KG1 (cell line): ENCODE results near the gene MED10.
"Not testable (repeated sequence)": the region's sequence is repeated elsewhere in the genome, so short reads cannot be mapped to it uniquely, and the experiment has no call there.

Experiments used
- DNase-seq: peaks from one replicate; lab custom pipeline; 2025; lab: John Stamatoyannopoulos, UW

The MED10 gene

GRCh38 chr5:6372251-6373080 is 5.9 kb downstream of the MED10 start:
- no peak for DNase-seq

DNA sequence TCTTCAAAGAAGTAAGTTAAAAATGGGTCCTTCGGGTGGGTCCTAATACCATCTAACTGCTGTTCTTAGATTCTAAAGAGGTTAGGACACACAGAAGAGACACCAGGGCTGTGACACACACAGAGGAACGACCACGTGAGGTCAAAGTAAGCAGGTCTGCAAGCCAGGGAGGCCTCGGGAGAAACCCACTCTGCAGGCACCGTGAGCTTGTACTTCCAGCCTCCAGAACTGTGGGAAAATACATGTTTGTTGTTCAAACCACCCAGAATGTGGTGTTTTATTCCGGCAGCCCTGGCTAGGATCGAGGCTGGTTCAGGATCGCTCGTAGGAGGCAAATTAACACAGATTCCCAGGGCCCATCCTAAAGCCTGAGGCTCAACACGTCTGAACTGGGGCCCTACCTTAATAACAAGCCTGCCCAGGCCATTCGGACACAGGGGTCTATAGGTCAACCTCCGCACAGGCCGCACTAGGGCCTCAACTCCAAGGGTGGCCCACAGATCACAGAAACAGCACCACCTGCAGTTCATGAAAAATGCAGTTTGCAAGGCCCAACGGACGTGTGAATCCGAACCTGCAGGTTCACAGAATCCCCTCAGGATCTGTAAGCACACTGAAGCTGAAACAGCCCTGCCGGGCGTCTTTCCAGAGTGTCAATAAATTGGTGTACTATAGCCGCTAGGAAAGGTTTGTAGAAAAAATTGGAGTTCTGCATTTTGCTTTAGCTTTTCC is 7.1 kb downstream of the MED10 start:
- no peak for DNase-seq

GRCh38 chr5:6370580-6370979 is 7.8 kb downstream of the MED10 start:
- no peak for DNase-seq

DNA sequence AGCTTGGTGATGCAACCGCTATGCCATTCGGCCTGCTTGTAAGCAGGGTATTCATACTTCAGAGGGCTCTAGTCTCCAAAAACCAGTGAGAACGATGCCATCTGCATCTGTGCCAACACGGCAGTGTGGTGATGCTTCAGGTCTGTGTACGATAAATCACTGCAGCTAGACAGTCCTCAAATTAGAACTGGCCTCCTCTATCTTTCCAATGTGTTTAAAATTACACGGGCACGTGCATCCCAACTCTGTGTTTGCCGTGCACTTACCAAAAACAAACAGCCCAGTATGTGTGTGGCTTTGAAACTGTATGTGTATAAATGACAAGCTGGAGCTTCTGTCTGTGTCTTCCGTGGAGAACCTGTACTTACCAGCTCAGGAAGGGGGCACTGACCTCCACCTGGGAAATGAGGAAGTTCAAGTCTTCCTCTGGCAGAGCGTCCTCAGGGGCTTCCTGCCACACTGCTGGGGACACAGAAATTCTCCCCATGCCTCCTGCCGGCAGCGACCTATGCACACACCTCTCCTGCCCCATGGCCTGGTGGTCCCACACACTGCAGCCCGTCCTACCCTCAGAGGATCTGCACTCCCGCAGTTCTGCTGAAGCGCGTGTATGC is 12.3 kb downstream of the MED10 start:
- DNase-seq, result peak; percentile 27

DNA sequence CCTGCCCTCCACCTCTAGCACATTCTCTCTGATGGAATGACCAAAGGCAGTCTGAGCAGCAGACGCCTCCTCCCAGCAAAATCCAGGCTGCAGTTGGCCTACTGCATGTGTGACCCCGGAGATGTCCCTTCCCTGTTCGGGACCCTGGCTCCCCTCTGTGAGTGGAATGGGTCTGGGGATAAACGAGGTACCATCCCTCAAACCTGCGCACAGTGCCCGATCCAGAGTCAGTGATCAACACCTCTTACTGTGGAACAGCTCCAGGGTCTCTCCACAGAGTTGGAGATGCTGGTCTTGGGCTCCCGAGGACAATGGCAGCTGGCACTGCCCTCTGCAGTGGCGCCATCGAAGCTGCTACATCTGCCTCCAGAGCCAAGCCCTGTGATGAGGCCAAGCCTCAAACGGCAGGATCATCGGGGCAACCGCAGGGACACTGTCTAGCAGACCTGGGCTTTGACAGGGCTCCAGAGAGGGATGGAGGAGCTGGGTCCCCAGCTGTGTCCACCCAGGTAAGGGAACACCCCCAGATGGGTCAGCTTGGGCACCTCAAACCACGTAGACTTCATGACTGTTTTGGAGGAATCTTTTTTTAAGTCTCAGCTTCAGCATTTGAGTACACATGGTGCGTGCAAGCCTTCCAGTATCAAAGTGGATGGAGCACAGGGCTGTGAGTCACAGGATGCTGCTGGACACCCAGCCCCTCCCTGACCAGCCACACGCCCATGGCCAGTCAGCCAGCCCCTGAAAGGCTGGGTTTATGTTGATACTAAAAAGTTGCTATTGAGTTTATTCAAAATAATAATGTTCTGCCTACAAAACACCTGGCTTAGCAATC is 13.0 kb downstream of the MED10 start:
- DNase-seq, result no peak

DNA sequence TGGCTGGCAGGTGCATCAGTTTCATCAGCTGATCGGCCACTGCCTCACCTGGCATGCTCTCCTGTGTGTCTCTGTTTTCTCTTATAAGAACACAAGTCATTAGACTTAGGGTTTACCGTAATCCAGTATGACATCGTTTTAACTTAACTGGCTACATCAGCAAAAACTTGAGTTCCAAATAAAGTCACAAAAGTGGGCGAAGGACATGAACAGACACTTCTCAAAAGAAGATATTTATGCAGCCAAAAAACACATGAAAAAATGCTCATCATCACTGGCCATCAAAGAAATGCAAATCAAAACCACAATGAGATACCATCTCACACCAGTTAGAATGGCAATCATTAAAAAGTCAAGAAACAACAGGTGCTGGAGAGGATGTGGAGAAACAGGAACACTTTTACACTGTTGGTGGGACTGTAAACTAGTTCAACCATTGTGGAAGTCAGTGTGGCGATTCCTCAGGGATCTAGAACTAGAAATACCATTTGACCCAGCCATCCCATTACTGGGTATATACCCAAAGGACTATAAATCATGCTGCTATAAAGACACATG is 14.8 kb downstream of the MED10 start:
- not testable (repeated sequence) for DNase-seq

GRCh38 chr5:6362846-6363245 is 15.5 kb downstream of the MED10 start:
- DNase-seq, result no peak

DNA sequence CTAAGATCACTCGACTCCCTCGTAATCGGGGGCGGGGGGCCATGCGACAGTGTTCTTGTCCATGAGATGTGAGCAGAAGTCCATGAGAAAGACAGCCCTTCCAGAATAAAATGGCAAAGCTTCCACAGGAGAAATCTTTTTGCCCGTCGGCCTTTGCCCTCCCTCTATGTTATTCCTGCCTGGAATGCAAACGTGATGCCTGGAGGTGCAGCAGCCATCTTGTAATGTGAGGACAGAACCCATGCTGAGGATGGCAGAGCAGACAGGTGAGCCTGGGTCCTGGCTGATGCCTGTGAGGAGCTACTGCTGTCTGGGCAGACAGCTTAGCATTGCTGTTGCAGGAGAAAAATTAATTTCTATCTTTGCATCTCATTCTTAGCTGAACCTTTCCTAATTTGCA is 17.2 kb downstream of the MED10 start:
- DNase-seq, result no peak

GRCh38 chr5:6360323-6361072 is 17.8 kb downstream of the MED10 start:
- DNase-seq, result no peak

GRCh38 chr5:6359555-6360322 is 18.6 kb downstream of the MED10 start:
- peak; percentile 24 for DNase-seq

- DNase-seq, result no peak
Measured at GRCh38 chr5:6358434-6358820, 19.9 kb downstream of the MED10 start.

DNA sequence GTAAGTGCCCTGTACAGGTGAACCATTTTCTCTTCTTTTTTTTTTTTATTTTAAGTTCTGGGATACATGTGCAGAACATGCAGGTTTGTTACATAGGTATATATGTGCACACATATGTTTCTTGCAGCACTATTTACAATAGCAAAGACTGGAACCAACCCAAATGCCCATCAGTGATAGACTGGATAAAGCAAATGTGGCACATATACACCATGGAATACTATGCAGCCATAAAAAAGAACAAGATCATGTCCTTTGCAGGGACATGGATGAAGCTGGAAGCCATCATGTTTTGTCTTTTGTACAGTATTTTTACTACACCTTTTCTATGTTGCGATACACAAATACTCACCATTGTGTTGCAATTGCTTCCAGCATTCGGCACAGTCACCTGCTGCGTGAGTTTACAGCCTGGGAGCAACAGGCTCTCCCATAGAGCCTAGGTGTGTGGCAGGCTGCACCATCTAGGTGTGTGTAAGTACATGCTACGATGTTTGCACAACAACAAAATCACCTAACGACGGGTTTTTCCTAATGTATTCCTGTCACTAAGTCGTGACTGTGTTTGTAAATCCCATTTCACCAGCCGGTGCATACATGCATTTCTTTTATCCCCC is 20.4 kb downstream of the MED10 start:
- DNase-seq, result not testable (repeated sequence)

- no peak for DNase-seq
Measured at GRCh38 chr5:6356578-6357164, 21.7 kb downstream of the MED10 start.

DNA sequence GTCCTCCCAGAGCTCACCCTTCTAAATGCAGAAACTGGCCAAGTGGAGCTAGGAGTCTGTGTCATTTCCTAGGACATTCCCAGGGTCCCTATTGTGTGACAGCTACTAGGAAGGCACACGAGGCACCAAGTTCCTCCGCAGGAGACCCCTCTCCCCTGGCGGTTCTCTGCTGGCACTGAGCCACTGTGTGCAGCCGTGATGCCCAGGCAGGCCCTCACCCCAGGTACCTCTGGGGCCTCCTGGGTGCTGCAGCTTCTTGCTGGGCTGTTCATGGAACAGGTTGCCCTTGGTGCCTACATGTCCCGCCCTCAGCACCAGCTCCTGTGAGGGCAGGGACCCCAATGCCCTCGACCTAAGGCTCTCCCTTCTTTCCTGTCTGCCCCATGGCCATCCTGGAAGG is 23.1 kb downstream of the MED10 start:
- DNase-seq, result no peak

DNA sequence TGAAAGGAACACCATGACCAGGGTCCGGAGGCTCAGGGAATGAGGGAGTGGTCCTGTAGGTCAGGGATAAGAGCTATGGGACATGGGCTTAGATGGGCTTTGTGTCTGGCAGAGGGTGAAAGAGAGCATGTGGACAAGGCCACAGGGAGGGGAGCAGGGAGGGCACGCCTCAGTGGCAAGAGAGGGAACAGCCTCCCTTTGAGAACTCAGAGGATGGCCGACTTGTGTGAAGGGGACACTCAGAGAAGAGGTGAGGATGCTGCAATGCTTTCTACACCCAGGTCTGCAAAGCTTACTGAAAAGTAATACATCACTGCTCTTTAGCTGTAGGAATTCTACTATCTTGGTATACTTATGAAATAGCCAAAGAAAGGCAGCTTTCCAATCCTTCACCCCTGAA is 23.5 kb downstream of the MED10 start:
- no peak for DNase-seq

- DNase-seq, result no peak
Measured at GRCh38 chr5:6353602-6354302, 24.6 kb downstream of the MED10 start.

DNA sequence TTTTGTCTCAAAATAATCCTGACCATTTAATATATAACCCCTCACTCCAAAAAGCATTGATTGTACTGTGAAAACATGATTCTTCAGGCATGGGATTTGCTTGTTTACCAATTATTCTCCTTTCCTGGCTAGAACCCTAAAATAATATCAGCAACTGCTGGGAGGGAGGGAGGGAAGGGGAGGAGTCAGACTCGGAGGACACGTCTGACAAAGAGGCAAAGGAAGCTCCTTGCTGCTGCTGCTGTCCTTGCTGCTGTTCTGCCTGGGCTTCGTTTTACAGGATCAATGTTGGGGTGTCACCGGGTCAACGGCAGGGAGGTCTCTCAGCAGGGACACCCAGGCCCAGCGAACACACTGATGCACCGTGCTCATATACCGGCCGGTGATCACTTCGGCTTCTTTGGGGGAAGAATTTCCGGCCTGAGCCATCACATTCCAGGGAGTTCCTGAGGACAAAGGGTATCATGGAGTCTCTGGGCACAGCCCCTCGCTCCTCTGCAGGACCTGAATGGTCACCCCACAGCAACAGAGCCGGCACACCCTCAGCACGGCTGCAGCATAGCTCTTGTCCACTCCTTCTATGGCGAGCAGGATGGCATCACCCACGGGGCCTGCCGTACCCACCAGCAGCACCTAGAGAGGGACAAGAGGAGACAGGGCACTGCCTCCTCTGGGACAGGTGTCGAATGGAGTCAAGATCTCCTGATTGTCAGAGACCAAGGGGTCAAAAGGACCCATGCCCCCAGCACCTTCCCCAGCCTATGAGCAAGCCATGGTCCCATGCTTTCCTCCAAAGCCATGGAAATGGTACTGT is 27.9 kb downstream of the MED10 start:
- no peak for DNase-seq

DNA sequence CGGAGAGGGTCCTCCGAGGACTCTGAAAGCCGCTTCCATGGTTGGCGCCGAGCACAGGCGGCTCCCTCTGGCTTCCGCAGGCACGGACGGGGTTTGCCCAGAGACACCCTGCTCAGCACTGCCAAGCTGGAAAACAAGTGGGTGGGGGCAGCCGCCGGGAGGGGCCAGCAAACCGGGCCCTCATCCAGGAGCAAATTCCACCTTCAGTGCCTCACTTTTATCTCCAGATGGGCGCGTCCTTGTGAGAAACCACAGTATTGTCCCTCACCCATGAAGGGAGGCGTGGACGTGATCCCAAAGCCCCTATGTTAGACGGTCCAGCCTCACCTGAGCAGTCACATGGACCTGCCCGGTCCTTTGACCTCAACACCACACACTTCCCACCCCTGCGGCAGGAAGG is 29.0 kb downstream of the MED10 start:
- no peak for DNase-seq
